ENCODE data around the gene COL11A2. TPM values are rescaled to one million over a fixed set of nuclear protein-coding genes. Genes with fewer than 3 reads are reported as not detected.
A peak's percentile ranks its signal among the peaks of the same experiment; 100 is the strongest.

Gene COL11A2
- total and polyA plus RNA-seq, 2 of the 13 experiments (the other 11 are each of a cell fraction or from before 2014, with no cell fraction given), result 0.55 TPM

- TF ChIP-seq MTERF4 (CRISPR knock-in tag; IDR thresholded peaks at IDR 0.05), result no peak
- TF ChIP-seq RAD21 (CRISPR knock-in tag; IDR thresholded peaks at IDR 0.05), result peak; percentile 91
- 0 out of 2 replicates have a peak, but pooled peaks have one; percentile 57 for TF ChIP-seq ZNF572 (CRISPR knock-in tag; IDR thresholded peaks at IDR 0.05)
- no peak for TF ChIP-seq RBAK (CRISPR knock-in tag; IDR thresholded peaks at IDR 0.05)
- no peak for TF ChIP-seq ZBTB43 (CRISPR knock-in tag; conservative IDR thresholded peaks at IDR 0.05)
- TF ChIP-seq NRL (CRISPR knock-in tag; IDR thresholded peaks at IDR 0.05; ENCODE audit: borderline replicate concordance), result 0 out of 2 replicates have a peak, but pooled peaks have one; percentile 53
- TF ChIP-seq THRA (CRISPR knock-in tag; IDR thresholded peaks at IDR 0.05; ENCODE audit: borderline replicate concordance), result 0 out of 2 replicates have a peak, but pooled peaks have one; percentile 29
- TF ChIP-seq DNMT3B (CRISPR knock-in tag; conservative IDR thresholded peaks at IDR 0.05), result no peak
- TF ChIP-seq ZBTB10 (CRISPR knock-in tag; IDR thresholded peaks at IDR 0.05; ENCODE audit: borderline replicate concordance), result peak; percentile 85
- TF ChIP-seq BORCS8-MEF2B (CRISPR knock-in tag; IDR thresholded peaks at IDR 0.05), result 0 out of 2 replicates have a peak, but pooled peaks have one; percentile 48
- TF ChIP-seq ZBTB7B (CRISPR knock-in tag; IDR thresholded peaks at IDR 0.05), result 0 out of 2 replicates have a peak, but pooled peaks have one; percentile 7
- no peak for TF ChIP-seq ZHX2 (IDR thresholded peaks at IDR 0.05; ENCODE audit: low read depth)
- no peak for TF ChIP-seq ZHX2 (CRISPR knock-in tag; IDR thresholded peaks at IDR 0.05; ENCODE audit: borderline replicate concordance)
- peak; percentile 92 for TF ChIP-seq SMC3 (IDR thresholded peaks at IDR 0.05; ENCODE audit: low read length)
- TF ChIP-seq SCMH1 (CRISPR knock-in tag; IDR thresholded peaks at IDR 0.05; ENCODE audit: borderline replicate concordance), result no peak
- TF ChIP-seq BCL6 (CRISPR knock-in tag; IDR thresholded peaks at IDR 0.05), result no peak
Observed at GRCh38 chr6:33172688-33173534, 19.4 kb downstream of the COL11A2 start (continued).
